Epithelial cell of esophagus (primary cell): Measurements from ENCODE around the gene FRA10AC1.

Source experiments
- DNase-seq: peaks from one replicate; pipeline ENCODE4 v3.0.0; 2010; ENCODE audit warnings: low read depth
- H3K4me3 ChIP-seq: 2 replicates; pipeline ENCODE4 v1.5.1; 2011; ENCODE audit warnings: mild to moderate bottlenecking, low read length, control low read depth
- CTCF ChIP-seq: IDR thresholded peaks from 2 replicates; pipeline ENCODE4 v1.5.1; 2011; ENCODE audit warnings: low read depth, mild to moderate bottlenecking, low read length, control low read depth, inconsistent platforms; ENCODE audit not compliant: insufficient read depth; ENCODE audit errors: missing control alignments

The FRA10AC1 gene

GRCh38 chr10:93742633-93743349, 40.4 kb upstream of the FRA10AC1 start:
- H3K4me3 ChIP-seq, result no peak overlapping the region
- no peak for DNase-seq
- no peak for TF ChIP-seq CTCF

- TF ChIP-seq CTCF, result no peak
Observed at GRCh38 chr10:93741367-93741766, 39.0 kb upstream of the FRA10AC1 start.

GRCh38 chr10:93726024-93726423, 23.6 kb upstream of the FRA10AC1 start:
- no peak overlapping the region for H3K4me3 ChIP-seq
- no peak for TF ChIP-seq CTCF
- no peak for DNase-seq

More at GRCh38 chr10:93741367-93741766, 39.0 kb upstream of the FRA10AC1 start:
- no peak overlapping the region for H3K4me3 ChIP-seq
- DNase-seq, result no peak

- TF ChIP-seq CTCF, result no peak
- DNase-seq, result no peak
- H3K4me3 ChIP-seq, result no peak overlapping the region
Observed at GRCh38 chr10:93723153-93723552, 20.8 kb upstream of the FRA10AC1 start.

GRCh38 chr10:93722550-93722949, 20.2 kb upstream of the FRA10AC1 start:
- no peak overlapping the region for H3K4me3 ChIP-seq
- TF ChIP-seq CTCF, result no peak
- peak; percentile 72 for DNase-seq

GRCh38 chr10:93719901-93720300, 17.5 kb upstream of the FRA10AC1 start:
- H3K4me3 ChIP-seq, result no peak overlapping the region
- TF ChIP-seq CTCF, result no peak
- DNase-seq, result no peak
